NK-92 (cell line): ENCODE results near the gene CDK18.

Experiments used
- DNase-seq: peaks from one replicate; lab custom pipeline; 2025; ENCODE audit not compliant: unreplicated experiment; lab: John Stamatoyannopoulos, UW

The CDK18 gene

DNA sequence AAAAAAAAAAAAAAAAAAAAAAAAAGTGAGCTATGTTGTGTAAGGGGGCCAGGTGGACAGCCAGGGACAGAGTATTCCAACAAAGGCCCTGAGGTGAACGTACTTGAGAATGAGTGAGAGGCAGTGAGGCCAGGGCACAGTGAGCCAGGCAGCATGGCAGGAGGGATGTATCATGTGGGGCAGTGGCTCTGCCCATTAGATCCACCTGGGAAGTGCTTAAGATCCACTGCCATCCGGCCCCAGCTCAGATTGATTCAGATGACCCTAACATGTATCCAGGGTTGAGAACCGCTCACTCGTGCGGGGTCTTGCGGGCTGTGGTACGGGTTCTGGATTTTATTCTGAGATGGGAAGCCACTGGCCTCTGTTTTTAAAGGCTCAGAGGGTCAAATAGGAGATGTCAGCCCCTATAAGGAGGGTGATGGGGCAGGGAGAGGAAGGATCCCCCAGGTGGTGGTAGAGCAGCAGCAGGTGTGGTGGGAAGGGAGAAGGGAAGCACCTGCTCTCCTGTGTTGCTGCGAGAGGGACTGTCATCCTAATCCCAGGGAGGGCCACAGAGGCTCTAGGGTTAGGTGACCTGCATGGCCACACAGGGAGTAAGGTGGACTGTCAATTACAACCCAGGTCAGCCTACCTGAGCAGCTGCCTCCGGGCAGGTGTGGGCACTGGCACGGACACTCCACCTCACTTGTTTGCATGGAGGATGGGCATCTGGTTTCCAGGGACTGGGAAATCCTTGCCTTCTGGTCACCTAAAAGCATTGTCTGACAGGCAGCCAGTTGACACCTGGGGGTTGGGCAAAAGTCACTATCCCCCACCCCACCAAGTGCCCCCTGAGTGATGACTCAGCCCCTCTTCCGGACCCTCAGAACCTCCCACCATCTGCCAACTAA, 31.6 kb downstream of the CDK18 start:
- no peak for DNase-seq

DNA sequence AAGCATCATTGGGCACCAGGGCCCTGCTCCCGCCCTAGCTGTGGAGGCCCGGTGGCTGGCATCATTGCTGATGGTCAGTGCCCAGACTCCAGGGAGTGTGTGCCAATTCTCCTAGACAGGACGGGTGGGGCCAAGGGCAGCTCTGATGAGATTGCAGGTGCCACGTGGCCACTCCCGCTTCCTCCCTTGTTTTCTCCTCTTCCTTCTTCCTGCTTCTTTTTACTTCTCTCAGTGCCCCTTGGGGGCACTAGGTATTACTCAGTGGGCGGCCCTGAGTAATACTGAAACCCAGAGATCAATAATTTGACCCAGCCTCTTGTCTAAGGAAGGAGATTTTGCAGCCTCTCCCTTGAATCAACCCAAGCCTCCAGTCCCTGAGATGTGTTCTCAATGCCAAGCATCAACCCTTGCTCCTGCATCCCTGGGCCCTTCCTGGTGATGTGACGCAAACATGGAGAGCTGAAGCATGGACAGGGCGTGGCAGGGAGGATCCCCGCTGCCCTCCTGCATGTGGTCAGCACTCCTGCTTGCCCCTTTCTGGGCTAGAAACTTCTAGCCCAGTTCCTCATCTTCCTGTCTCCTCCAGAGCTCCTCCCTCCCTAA, 32.4 kb downstream of the CDK18 start:
- no peak for DNase-seq

DNA sequence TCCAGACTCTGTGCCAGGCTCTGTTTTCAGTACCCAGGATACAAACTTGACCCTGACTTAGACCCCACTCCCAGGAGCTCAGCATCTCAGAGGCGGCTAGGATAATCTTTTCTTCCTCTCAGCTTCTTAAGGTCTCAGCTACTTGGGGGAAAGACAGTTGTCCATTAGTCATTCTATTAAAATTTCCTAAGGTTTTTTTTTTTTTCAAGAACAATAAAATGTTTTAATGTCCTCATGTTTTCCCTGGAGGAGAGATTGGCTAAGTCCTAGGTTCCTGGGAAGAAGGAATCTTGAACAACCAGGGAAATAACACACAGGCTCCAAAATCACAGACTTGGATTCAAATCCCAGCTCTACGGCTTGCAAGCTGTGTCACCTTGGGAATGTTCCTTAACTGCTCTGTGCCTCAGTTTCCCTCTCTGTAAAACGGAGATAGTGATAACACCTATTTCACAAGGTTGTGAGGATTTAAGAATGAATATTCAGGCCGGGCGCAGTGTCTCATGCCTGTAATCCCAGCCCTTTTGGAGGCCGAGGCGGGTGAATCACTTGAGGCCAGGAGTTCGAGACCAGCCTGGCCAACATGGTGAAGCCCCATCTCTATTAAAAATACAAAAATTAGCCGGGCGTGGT, 33.0 kb downstream of the CDK18 start:
- DNase-seq = no peak

DNA sequence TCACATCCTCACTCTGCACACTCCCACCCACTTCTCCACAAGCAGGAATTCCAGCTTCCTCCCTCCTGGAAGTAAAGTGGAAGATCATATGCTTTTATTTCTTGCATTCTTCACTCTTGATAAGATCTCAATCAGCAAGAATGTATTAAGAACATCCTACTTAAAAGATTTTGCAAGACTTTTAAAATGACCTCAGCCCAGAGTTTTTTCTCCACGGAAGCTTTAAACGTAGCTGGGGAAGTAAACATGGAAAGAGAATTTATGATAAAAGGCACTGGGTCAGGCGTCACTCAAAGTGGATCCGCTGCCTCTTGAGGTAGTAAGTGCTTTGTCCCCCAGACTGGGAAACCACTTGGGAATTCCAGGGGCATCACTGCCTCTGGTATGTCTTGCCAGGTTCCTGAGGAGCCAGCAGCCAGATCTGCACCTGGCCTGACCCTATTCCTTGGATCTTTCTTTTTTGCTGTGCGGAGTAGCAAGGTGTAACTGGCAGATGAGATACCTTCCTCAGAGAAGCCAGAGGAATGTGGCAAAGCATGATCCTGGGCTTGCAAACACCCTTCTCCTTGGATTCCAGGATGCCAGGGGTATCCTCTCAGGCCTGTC, 33.9 kb downstream of the CDK18 start:
- DNase-seq = no peak

DNA sequence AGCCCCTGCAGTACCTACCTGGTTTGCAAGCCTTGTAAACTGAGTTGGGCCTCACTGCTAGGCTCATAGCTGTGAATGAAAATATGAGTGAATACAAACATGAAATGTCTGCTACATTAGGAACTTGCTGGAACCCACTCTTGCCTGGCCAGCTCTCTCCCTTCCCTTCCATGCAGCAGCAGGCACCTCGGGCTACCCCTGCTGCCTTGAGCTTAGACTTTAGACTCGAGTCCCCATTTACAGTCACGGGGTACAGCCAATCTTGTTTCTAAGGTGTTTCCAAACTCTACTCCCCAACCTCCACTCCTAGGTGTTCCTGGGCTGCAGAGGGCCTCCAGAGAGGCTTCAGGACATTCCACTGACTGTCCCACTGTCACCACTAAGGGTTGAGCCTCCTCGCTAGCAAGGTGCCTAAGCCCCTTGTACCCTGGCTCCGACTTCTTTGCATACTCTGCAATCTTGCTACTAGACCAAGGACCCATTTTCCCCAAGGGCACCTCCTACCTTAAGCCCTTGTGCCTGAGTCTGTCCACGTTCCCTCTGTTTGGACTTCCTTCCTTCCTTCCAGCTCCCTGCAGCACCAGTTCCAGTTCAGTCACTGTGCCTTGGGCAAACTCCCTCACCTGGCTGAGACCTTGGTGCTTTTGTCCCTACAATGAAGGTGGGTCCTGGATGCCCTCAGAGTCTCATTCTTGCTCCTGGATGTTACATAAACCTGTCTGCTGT, 36.9 kb downstream of the CDK18 start:
- no peak for DNase-seq

DNA sequence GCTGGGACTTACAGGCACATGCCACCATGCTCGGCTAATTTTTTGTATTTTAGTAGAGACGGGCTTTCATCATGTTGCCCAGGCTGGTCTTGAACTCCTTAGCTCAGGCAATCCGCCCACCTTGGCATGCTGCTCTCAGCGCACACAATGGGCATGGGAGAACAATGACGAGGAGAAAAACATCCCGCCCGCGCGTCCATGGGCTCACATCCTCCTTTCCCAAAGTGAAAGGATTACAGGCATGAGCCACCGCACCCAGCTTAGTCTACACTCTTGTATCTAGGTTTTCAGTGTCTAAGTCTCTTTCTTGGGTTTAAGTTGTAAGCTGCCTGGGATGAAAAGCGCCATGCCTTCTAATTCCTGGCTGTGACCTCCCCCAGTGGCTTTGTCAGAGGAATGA, 37.9 kb downstream of the CDK18 start:
- no peak for DNase-seq

DNA sequence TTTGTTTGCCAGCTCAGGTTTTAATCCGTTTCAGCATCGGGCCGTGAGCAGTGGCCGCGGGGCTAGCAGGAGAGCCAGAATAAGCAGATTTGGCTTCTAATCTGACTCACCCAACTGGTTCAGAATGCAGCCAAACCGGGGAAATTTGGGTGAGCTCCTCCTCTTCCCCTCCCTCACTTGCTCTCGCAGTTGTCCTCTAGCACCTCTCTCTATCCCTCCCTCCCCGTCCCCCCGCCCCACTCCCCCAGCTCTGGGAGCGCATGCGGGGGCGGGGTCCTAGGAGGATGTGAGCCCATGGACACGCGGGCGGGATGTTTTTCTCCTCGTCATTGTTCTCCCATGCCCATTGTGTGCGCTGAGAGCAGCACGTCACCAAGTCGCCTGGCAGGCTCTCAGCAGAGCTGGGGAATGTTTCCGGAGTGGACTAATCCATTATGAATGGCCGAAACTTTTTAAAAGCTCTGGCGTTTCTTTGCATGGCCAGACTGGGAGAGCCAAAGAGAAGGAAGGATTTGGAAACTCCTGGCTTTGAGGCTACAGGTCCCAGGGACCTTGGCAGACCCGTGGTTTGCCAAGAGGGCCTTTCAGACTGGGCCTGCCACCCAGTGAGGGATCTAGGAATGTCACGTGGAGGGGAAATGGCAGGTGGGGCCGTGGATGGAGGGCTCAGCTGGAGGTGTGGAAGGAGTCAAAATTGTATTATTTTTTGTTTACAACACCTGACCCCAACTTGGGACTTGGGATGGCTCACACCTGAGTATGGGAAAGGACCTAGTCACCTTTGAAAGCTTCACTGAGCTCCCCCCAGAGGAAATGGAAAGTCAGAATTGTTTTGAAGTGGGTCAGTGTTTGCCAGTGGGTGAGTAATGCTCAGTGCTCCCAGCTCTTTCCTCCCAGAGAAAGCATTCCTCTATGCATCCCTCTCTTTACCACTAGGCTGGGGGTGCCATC, 39.2 kb downstream of the CDK18 start:
- no peak for DNase-seq

DNA sequence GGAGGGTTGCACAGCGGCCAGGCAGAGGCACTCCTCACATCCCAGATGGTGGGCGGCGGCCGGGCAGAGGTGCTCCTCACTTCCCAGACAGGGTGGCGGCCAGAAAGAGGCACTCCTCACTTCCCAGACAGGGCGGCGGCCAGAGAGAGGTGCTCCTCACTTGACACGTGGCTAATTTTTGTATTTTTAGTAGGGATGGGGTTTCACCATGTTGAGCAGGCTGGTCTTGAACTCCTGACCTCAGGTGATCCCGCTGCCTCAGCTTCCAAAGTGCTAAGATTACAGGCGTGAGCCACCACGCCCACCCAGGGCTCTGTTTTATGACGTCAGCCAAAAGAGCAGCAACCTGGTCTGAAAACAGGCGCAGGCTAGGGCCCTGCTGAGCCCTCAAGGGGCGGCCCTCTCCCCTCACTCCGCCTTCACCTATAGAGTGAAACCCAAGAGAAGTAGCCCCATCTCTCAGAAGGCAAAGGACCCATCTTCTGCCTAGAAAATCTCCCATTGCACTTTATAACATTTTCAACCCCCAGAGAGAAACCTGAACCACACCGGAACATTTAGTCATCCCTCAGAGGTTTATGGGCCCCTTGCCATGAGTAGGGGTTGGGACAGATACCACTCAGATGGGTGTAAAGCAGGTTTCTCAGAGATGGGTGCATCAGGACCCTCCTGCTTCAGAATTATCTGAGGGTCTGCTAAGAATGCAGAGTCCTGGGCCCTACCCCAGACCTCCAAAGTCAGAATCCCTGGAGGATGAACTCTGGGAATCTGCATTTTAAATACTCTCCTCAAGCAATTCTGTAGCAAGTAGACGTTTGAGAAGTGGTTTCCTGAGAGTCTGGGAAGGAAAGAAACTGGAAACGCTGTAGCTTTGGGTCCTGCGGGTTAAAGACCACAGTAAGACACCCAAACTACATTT, 40.8 kb downstream of the CDK18 start:
- DNase-seq = no peak

DNA sequence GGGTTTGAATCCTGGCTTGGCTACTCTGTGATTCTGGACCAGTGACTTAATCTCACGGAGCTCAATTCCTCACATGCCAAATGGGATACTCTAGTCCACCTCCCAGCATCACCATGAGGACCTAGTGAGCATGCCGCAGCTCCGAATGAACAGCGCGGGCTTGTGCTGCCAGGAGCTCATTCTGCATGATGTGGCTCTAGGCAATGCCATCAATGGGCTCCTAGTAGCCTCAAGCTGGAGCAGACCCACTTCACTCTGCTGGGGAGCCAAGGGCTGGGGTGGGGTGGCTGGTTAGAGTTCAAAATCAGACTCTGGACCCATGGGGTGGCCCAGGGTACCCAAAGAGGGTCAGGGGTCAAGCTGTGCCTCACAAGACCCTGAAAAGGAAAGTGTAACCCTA, 41.5 kb downstream of the CDK18 start:
- DNase-seq = no peak

DNA sequence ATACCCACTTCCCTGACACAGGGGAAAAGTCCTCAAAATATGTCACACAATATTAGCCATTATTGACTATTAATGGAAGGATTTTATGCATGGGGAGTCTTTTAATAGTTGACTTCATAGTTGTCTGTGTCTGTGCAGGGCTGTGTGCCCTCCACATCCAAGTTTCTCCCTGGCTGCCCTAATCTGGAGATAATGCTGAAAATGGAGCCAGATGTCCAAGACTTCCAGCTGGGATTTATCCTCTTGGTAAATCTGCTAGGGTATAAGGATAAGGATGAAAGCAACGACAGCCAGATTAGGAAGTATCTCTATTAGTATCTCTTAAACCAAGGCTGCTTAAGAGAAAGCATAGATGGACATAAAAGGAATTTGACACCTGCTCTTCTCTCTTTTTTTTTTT, 42.1 kb downstream of the CDK18 start:
- DNase-seq = no peak

DNA sequence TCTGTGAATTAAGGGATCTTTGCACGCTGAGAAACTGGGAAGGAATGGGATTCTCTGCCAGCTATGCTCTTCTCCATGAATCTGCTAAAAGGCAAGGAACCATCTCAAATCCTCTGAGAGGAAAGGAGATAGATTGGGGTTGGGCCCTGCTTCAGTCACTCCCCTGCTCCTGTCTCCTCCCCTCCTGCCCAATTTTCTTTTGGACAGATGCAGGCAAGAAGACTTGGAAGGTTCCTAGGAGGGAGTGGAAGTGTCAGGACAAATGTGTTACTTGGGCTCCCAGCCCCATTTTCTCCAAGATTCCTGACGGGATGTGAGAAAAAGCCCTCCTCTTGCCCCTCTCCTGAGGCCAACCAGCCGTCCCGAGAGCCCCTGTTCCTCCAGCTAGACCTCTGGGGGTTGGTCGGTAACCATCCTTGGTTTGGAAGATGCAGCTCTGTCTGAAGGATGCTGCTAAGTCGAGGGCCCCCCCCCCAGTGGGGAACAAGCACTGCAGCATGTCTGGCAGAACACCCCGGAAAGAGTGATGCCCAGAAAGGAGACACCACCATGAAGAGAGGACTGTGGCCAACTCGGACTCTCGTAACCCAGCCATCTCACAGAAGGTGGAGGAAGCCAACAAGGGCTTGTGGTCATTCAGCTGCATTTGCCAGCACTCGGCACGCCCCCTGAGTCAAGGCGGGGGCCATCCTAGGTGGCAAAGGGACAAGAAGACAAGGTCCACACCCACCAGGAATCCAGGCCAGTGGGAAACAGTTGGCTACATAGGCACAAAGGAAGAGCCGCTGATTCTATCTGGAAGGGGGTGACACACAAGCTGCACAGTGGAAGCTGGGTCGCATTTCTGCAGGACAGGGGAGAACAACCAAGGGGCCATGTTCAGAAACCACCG, 43.7 kb downstream of the CDK18 start:
- DNase-seq = no peak

DNA sequence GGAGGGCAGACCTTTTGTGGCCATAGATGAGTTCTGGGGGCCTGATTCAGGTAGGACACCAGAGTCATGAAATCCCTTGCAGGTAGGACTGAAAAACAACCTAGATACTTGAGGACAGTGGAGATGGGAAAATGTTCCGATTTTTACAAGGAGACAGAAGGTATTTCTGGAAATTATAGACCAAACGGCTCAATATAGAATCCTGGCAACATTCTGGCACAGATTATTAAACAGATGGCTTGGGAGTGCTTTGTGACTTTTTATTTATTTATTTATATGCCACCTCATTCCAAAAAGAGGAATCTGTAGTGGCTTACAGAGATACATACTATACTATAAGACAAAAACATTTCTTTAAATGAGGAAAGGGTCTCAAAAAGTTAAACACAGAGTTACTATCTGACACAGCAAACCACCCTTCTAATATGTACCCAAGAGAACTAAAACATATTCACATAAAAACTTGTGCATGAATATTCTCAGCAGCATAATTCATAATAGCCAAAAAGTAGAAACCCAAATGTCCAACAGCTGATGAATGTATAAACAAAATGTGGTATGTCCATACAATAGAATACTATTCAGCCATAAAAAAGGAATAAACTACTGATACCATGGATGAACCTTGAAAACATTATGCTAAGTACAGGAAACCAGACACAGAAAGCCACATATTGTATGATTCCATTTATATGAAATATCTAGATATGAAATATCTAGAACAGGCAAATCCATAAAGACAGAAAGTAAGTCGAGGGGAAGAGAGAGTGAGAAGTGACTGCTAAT, 49.8 kb downstream of the CDK18 start:
- no peak for DNase-seq

DNA sequence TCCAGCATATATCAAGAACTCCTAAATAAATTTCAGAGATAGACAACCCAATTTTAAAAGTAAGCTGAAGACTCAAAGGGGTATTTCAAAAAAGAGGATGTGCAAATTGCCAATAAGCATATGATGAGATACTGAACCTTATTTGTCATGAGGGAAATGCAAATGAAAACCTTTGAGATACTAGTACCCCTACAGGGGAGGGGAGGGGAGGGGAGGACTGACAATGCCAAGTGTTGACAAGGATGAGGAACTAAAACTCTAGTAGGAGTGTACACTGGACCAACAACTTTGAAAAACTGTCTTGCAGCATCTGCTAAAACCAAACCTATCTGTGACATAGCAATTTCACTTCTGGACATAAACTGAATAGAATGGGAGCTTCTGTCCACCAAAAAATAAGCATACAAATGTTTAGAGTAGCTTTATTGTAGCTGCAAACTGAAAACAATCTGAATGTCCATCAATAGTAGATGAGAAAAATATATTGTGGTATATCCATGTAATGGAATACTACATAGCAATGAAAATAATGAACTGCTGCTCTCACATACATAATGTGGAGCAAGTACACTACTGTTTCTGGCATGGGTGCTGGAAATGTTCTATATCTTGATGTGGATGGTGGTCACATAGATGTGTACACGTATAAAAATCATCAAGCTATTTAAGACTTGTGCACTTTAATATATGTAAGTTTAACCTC, 57.2 kb downstream of the CDK18 start:
- DNase-seq = no peak

DNA sequence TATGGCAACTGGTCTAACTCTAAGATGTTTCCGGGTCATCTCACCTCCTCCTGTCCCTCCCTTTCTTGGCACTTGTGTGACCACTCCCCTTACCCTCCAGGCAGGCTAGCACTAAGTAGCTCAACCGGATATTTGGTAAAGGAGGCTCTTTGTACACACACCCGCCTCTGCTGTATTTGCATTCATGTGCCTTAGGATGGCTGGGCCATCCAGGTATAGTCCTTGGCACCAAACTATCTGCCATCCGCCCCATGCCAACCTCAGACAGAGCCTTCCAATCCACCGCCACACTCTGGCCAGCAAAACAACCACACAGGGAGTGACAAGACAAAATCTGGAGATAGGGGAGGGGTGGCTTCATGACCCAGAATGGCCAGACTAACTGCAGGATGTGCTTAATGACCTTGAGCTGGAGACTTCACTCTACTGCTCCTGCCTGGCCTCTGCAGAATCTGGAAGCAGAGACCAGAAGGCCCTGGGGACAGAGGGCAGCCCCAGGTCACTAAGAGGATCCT, 59.5 kb downstream of the CDK18 start:
- DNase-seq = no peak

DNA sequence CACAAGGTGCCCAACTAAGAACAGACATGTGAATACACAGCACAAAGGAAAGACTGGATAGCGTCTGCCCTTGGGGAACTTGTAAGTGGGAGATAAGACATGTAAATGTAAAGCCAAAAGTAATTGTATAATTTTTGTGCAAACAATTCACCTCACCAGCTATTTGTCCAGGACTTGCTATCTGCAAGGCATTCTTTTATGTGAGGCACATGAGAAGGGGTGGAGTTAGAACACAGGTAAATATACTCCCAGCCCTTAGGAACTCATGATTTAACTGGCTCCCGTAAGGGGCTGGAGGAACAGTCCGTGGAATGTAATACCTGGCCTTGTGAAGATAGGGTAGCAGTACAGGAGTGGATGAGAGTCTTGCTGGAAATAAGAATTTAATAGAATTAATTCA, 61.3 kb downstream of the CDK18 start:
- no peak for DNase-seq

DNA sequence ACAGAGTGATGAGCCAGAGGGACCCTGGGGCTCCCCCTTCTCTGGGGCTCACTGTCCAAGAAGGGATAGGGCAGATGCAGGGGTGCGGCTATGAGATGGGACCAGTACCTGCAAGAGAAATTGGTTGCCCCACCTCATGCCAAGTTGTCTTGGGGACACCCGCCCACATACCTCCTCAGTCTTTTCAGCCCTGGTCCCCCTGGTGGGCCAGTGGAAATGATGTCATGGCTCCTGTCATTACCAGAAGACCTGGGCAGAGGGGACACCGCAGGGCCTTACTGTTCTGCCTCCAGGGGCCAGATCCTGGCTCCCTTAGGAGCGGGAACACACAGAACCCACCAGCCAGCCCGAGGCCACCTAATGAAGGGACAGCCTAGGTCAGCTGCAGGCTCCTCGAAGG, 63.2 kb downstream of the CDK18 start:
- DNase-seq = no peak

DNA sequence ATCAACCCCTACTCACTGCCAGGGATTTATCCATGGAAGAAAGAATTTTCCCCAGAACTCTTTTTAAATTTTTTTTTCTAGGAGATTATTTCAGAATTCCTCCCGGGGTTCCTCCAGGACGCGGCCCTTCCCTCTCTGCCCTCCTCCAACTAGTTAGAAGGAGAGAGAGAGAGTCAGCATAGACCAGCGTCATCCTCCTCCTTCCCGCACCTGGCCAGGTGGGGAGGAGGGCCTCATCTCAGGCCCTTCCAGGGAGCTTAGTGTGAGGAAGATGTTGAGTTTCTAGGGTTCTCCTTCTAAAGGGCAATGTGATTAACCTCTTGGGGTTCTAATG, 63.6 kb downstream of the CDK18 start:
- no peak for DNase-seq
